Measurements from ENCODE around the gene UGP2. TPM values are rescaled to one million over a fixed set of nuclear protein-coding genes. Genes with fewer than 3 reads are reported as not detected.

UGP2 gene
- total RNA-seq, 1 experiment from 2014 or later, result 89.5 TPM

DNA sequence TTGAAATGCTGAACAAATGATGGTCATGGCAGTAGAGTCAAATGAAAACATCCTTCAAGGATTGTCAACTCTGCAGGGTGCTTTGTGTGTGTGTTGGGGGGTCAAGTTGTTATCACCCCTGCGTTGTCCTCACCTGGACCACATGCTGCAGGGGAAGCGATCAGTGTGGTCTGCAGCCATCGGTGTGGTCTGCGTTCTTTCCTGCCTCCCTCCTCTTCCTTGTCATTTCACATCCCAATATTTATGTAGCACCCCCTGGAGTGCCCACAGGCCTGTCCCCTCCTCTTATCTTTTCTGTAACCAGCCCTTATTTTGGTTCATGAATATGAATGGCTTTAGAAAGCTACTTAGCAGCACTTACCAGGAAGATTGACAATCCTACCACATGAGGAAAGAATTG, 38.9 kb downstream of the UGP2 start:
- Histone ChIP-seq H3K79me2 (ENCODE audit: low read depth) (no peaks in the 10 kb centered on the region), H2AFZ (no peak overlapping the region), H3K4me3 (no peak overlapping the region), H3K4me2 (no peak overlapping the region), H4K20me1 (ENCODE audit: insufficient read depth) (no peaks in the 10 kb centered on the region; the same call in 1 of the 2 replicates), H3K9me3 (ENCODE audit: insufficient read depth, low read depth) (no peaks in the 10 kb centered on the region), H3K36me3 (ENCODE audit: low read depth) (0 out of 2 replicates have a peak, but pooled peaks cover 7% of the 10 kb centered on the region), H3F3A (ENCODE audit: insufficient read depth, low read depth) (no peaks in the 10 kb centered on the region), H3K9me2 (ENCODE audit: insufficient read depth) (no peaks in the 10 kb centered on the region), H3K4me1 (replicated peaks; ENCODE audit: insufficient read depth) (no peaks in the 10 kb centered on the region), H3K27me3 (ENCODE audit: insufficient read depth, low read depth) (no peaks in the 10 kb centered on the region), H3K27ac (no peak overlapping the region)
- no peak for DNase-seq
- no peak for TF ChIP-seq EZH2 (IDR thresholded peaks at IDR 0.05; ENCODE audit: low read depth)
- TF ChIP-seq, protein P1, sequence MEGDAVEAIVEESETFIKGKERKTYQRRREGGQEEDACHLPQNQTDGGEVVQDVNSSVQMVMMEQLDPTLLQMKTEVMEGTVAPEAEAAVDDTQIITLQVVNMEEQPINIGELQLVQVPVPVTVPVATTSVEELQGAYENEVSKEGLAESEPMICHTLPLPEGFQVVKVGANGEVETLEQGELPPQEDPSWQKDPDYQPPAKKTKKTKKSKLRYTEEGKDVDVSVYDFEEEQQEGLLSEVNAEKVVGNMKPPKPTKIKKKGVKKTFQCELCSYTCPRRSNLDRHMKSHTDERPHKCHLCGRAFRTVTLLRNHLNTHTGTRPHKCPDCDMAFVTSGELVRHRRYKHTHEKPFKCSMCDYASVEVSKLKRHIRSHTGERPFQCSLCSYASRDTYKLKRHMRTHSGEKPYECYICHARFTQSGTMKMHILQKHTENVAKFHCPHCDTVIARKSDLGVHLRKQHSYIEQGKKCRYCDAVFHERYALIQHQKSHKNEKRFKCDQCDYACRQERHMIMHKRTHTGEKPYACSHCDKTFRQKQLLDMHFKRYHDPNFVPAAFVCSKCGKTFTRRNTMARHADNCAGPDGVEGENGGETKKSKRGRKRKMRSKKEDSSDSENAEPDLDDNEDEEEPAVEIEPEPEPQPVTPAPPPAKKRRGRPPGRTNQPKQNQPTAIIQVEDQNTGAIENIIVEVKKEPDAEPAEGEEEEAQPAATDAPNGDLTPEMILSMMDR (conservative IDR thresholded peaks at IDR 0.05), result no peak
- BruUV-seq (replicated peaks), result no TSS peak
- intact Hi-C loops (cut with micrococcal nuclease; ENCODE audit: unreplicated experiment), result no loop called here
- POLR2A ChIA-PET (ENCODE audit: unreplicated experiment), result no interaction called here
- CTCF ChIA-PET, result no interaction called here

DNA sequence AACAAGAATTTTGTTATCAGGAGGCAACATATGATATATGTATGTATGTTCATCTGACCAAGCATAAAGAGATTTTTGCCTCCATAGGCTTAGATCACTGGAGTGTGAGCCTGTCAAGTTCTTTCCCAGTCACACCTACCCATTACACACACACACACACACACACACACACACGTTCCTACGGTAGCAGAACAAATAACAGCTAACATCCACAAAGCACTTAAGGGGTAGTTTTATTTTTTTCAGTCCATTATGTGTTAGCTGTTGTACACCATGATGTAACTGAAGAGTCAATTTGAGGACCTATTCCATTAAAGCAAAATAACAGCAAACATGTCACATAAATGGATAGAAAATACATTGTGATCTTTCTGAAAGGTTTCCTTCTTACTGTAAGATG, 39.5 kb downstream of the UGP2 start:
- no peaks in the 10 kb centered on the region for H3K9me2 ChIP-seq (ENCODE audit: insufficient read depth)
- intact Hi-C loops (cut with micrococcal nuclease; ENCODE audit: unreplicated experiment), result no loop called here
- H4K20me1 ChIP-seq (ENCODE audit: insufficient read depth), result no peaks in the 10 kb centered on the region; the same call in 1 of the 2 replicates
- H3K27me3 ChIP-seq (ENCODE audit: insufficient read depth, low read depth), result no peaks in the 10 kb centered on the region
- ChIA-PET CTCF (interaction anchor here (0.6 kb wide), 1 partner anchor 225 kb away, joined by 3 read pairs; no protein-coding TSS in a partner anchor), POLR2A (ENCODE audit: unreplicated experiment) (no interaction called here)
- DNase-seq, result no peak
- no peak for TF ChIP-seq EZH2 (IDR thresholded peaks at IDR 0.05; ENCODE audit: low read depth)
- TF ChIP-seq, protein P1 (conservative IDR thresholded peaks at IDR 0.05), result no peak
- H2AFZ ChIP-seq, result no peak overlapping the region
- no peaks in the 10 kb centered on the region for H3K4me1 ChIP-seq (replicated peaks; ENCODE audit: insufficient read depth)
- H3F3A ChIP-seq (ENCODE audit: insufficient read depth, low read depth), result no peaks in the 10 kb centered on the region
- H3K27ac ChIP-seq, result no peak overlapping the region
- H3K4me3 ChIP-seq, result no peak overlapping the region
- 0 out of 2 replicates have a peak, but pooled peaks cover 7% of the 10 kb centered on the region for H3K36me3 ChIP-seq (ENCODE audit: low read depth)
- no TSS peak for BruUV-seq (replicated peaks)
- H3K9me3 ChIP-seq (ENCODE audit: insufficient read depth, low read depth), result no peaks in the 10 kb centered on the region
- no peaks in the 10 kb centered on the region for H3K79me2 ChIP-seq (ENCODE audit: low read depth)
- H3K4me2 ChIP-seq, result no peak overlapping the region

DNA sequence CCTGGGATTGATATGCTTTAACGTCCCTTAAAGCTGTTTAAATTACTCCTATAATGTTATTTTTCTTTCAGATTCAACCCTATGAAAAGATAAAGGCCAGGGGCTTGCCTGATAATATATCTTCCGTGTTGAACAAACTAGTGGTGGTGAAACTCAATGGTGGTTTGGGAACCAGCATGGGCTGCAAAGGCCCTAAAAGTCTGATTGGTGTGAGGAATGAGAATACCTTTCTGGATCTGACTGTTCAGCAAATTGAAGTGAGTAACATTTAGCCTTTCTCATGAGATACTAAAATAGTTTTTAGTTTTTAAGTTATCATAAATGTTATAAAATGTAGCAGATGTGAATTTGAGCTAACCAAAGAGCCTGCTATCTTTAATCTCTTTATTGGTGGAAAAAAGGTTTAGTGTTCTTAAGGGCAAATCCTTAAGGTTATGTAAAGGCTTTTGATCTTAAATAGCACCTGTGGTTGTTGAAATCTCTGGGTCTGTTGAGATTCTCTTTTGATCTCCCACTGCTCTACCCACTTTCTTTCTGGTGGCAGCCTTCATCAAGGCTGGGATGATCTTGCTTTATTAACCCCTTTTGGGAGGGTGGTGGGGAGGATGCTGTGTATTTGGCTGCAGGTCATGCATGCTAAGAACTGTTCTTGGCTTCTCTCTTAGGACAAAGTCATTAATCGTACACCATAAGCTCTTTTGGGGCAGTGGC, 40.9 kb downstream of the UGP2 start:
- no peaks in the 10 kb centered on the region for H3K9me2 ChIP-seq (ENCODE audit: insufficient read depth)
- TF ChIP-seq, protein P1 (conservative IDR thresholded peaks at IDR 0.05), result no peak
- no peak for TF ChIP-seq EZH2 (IDR thresholded peaks at IDR 0.05; ENCODE audit: low read depth)
- H3K4me2 ChIP-seq, result no peak overlapping the region
- no peaks in the 10 kb centered on the region; the same call in 1 of the 2 replicates for H4K20me1 ChIP-seq (ENCODE audit: insufficient read depth)
- H3F3A ChIP-seq (ENCODE audit: insufficient read depth, low read depth), result no peaks in the 10 kb centered on the region
- H3K36me3 ChIP-seq (ENCODE audit: low read depth), result 0 out of 2 replicates have a peak, but pooled peaks cover 11% of the 10 kb centered on the region
- no peaks in the 10 kb centered on the region for H3K27me3 ChIP-seq (ENCODE audit: insufficient read depth, low read depth)
- no peak overlapping the region for H3K27ac ChIP-seq
- no peaks in the 10 kb centered on the region for H3K79me2 ChIP-seq (ENCODE audit: low read depth)
- no peaks in the 10 kb centered on the region for H3K9me3 ChIP-seq (ENCODE audit: insufficient read depth, low read depth)
- H3K4me3 ChIP-seq, result no peak overlapping the region
- intact Hi-C loops (cut with micrococcal nuclease; ENCODE audit: unreplicated experiment), result no loop called here
- no peak for DNase-seq
- ChIA-PET POLR2A (ENCODE audit: unreplicated experiment) (no interaction called here), CTCF (interaction anchor here (0.6 kb wide), 1 partner anchor 1696 kb away, joined by 3 read pairs; no protein-coding TSS in a partner anchor)
- no TSS peak for BruUV-seq (replicated peaks)
- no peaks in the 10 kb centered on the region for H3K4me1 ChIP-seq (replicated peaks; ENCODE audit: insufficient read depth)
- H2AFZ ChIP-seq, result no peak overlapping the region
